ENCODE measurements around the gene ABHD4. TPM values are rescaled to one million over a fixed set of nuclear protein-coding genes. Genes with fewer than 3 reads are reported as not detected.

The ABHD4 gene
- total and polyA plus RNA-seq, 4 donors = 9.0 to 32.9 (median 11.1) TPM

GRCh38 chr14:22551605-22551997 is 46.5 kb upstream of the ABHD4 start:
- no peak overlapping the region for H3K4me3 ChIP-seq (ENCODE audit: low read depth in 1 of 3, low read length in 3 of 3)
- H3K27me3 ChIP-seq (ENCODE audit: control insufficient read depth in 4 of 4, insufficient read depth in 4 of 4, low read length in 3 of 4) = no peaks in the 10 kb centered on the region
- no peak for TF ChIP-seq JUND (IDR thresholded peaks at IDR 0.05)
- TF ChIP-seq CTCF (IDR thresholded peaks at IDR 0.05; ENCODE audit: low read depth, low read length, missing input control) = no peak
- H3K27ac ChIP-seq (ENCODE audit: low read depth in 1 of 2, low read length in 2 of 2) = no peak overlapping the region
- no peaks in the 10 kb centered on the region for H3K36me3 ChIP-seq (ENCODE audit: control insufficient read depth in 4 of 4, insufficient read depth in 3 of 4, low read depth in 1 of 4, low read length in 3 of 4)
- 63% methylated on average over 5 of the region's 5 CpGs for WGBS
- no peaks in the 10 kb centered on the region for H3K4me1 ChIP-seq (ENCODE audit: control insufficient read depth in 4 of 4, insufficient read depth in 4 of 4, low read length in 3 of 4)
- no peak for DNase-seq (ENCODE audit: low spot score)
- no peaks in the 10 kb centered on the region for H3K9me3 ChIP-seq (ENCODE audit: control insufficient read depth in 4 of 4, low read length in 3 of 4)
- no peak overlapping the region for H3K9ac ChIP-seq (ENCODE audit: low read depth in 1 of 2, low read length in 2 of 2)

- H3K27me3 ChIP-seq (ENCODE audit: control insufficient read depth in 4 of 4, insufficient read depth in 4 of 4, low read length in 3 of 4) = no peaks in the 10 kb centered on the region
- H3K9ac ChIP-seq (ENCODE audit: low read depth in 1 of 2, low read length in 2 of 2) = no peak overlapping the region
- TF ChIP-seq HNF4A (conservative IDR thresholded peaks at IDR 0.05) = no peak
- no peak for TF ChIP-seq FOXA2 (IDR thresholded peaks at IDR 0.05)
- no peak for TF ChIP-seq ZBTB33 (IDR thresholded peaks at IDR 0.05)
- no peak for TF ChIP-seq FOXA1 (IDR thresholded peaks at IDR 0.05)
- TF ChIP-seq ATF3 (IDR thresholded peaks at IDR 0.05) = no peak
- TF ChIP-seq REST (IDR thresholded peaks at IDR 0.05) = no peak
- no peak for TF ChIP-seq GABPA (IDR thresholded peaks at IDR 0.05 in 1 of 2, conservative IDR thresholded peaks at IDR 0.05 in 1 of 2)
- TF ChIP-seq NR2F2 (IDR thresholded peaks at IDR 0.05) = no peak
- no peak for TF ChIP-seq YY1 (IDR thresholded peaks at IDR 0.05)
- TF ChIP-seq HNF4G (IDR thresholded peaks at IDR 0.05) = no peak
- TF ChIP-seq CTCF (IDR thresholded peaks at IDR 0.05; ENCODE audit: low read depth, low read length, missing input control) = no peak
- TF ChIP-seq RAD21 (IDR thresholded peaks at IDR 0.05) = no peak
- no peak for TF ChIP-seq RXRA (IDR thresholded peaks at IDR 0.05)
- no peak for TF ChIP-seq SP1 (IDR thresholded peaks at IDR 0.05)
- no peak for TF ChIP-seq MAX (IDR thresholded peaks at IDR 0.05)
- TF ChIP-seq EGR1 (IDR thresholded peaks at IDR 0.05; ENCODE audit: low read depth in 2 of 2) = no peak
- no peak for TF ChIP-seq JUND (IDR thresholded peaks at IDR 0.05)
- no peak for TF ChIP-seq TAF1 (conservative IDR thresholded peaks at IDR 0.05)
- H3K36me3 ChIP-seq (ENCODE audit: control insufficient read depth in 4 of 4, insufficient read depth in 3 of 4, low read depth in 1 of 4, low read length in 3 of 4) = no peaks in the 10 kb centered on the region
- no peaks in the 10 kb centered on the region for H3K9me3 ChIP-seq (ENCODE audit: control insufficient read depth in 4 of 4, low read length in 3 of 4)
- no peak for DNase-seq (ENCODE audit: low spot score)
- no peak overlapping the region for H3K4me3 ChIP-seq (ENCODE audit: low read depth in 1 of 3, low read length in 3 of 3)
- H3K27ac ChIP-seq (ENCODE audit: low read depth in 1 of 2, low read length in 2 of 2) = no peak overlapping the region
- 77% methylated on average over 13 of the region's 13 CpGs for WGBS
- peaks cover under 1 to 6% (median 3%) of the 10 kb centered on the region in 4 donors for H3K4me1 ChIP-seq (ENCODE audit: control insufficient read depth in 4 of 4, insufficient read depth in 4 of 4, low read length in 3 of 4)
Measured at GRCh38 chr14:22552001-22552826, 45.9 kb upstream of the ABHD4 start.

Data from liver (tissue), 9 donors.